Stimulated activated CD8-positive, alpha-beta memory T cell treated with anti-CD3 and anti-CD28 coated beads, Interleukin-12 subunit alpha, Interleukin-12 subunit beta, amount 100 ng/mL, for 24 hours (primary cell): ENCODE data around the gene PRLHR.
"Not testable (repeated sequence)": the region's sequence is repeated elsewhere in the genome, so short reads cannot be mapped to it uniquely, and the experiment has no call there.

ENCODE experiments used
- DNase-seq: peaks from one replicate; pipeline ENCODE4 v3.0.0-alpha.2; 2020; ENCODE audit errors: extremely low read depth

The PRLHR gene

GRCh38 chr10:118595598-118596425 lies at the start of gene PRLHR:
PRLHR (minus strand) TSS chr10:118595648; CDS start chr10:118595244, 404 bp downstream.
- DNase-seq, result no peak

- DNase-seq, result no peak
These were observed 46.8 kb upstream of the PRLHR start for GRCh38 chr10:118642228-118642627.

GRCh38 chr10:118638680-118639079 lies 43.2 kb upstream of the PRLHR start:
- no peak for DNase-seq

- no peak for DNase-seq
These were observed 40.4 kb upstream of the PRLHR start for GRCh38 chr10:118635674-118636402.

- no peak for DNase-seq
These were observed 38.3 kb upstream of the PRLHR start for GRCh38 chr10:118633786-118634185.

GRCh38 chr10:118629211-118629610 lies 33.8 kb upstream of the PRLHR start:
- DNase-seq, result no peak

- no peak for DNase-seq
These were observed 32.9 kb upstream of the PRLHR start for GRCh38 chr10:118628397-118628796.

GRCh38 chr10:118626953-118627352 lies 31.5 kb upstream of the PRLHR start:
- DNase-seq, result no peak

- no peak for DNase-seq
These were observed 30.1 kb upstream of the PRLHR start for GRCh38 chr10:118625504-118625903.

GRCh38 chr10:118624747-118625146 lies 29.3 kb upstream of the PRLHR start:
- DNase-seq, result no peak

GRCh38 chr10:118621304-118621942 lies 26.0 kb upstream of the PRLHR start:
- no peak for DNase-seq

- not testable (repeated sequence) for DNase-seq
These were observed 18.4 kb upstream of the PRLHR start for GRCh38 chr10:118613863-118614262.

GRCh38 chr10:118610577-118610976 lies 15.1 kb upstream of the PRLHR start:
- no peak for DNase-seq

GRCh38 chr10:118607768-118608354 lies 12.4 kb upstream of the PRLHR start:
- no peak for DNase-seq

- DNase-seq, result no peak
These were observed 10.2 kb upstream of the PRLHR start for GRCh38 chr10:118605694-118606093.

- no peak for DNase-seq
These were observed 1.1 kb upstream of the PRLHR start for GRCh38 chr10:118596426-118597124.

- DNase-seq, result no peak
These were observed 406 bp downstream of the PRLHR start for GRCh38 chr10:118595064-118595420.

GRCh38 chr10:118594392-118595063 lies 920 bp downstream of the PRLHR start:
- DNase-seq, result no peak

GRCh38 chr10:118592675-118593330 lies 2.6 kb downstream of the PRLHR start:
- DNase-seq, result no peak

GRCh38 chr10:118590334-118590733 lies 5.1 kb downstream of the PRLHR start:
- no peak for DNase-seq
